Mucosa of descending colon (tissue), 3 donors: ENCODE data around the gene PRSS56. TPM values are rescaled to one million over a fixed set of nuclear protein-coding genes. Genes with fewer than 3 reads are reported as not detected.
"Not testable (repeated sequence)": the region's sequence is repeated elsewhere in the genome, so short reads cannot be mapped to it uniquely, and the experiment has no call there.

Experiments used
- ATAC-seq: fragments of 200-7000 bp; cut with Tn5 transposase; one replicate; pipeline ENCODE4 v1.9.1; 2020; ENCODE audit warnings: mild to moderate bottlenecking, moderate library complexity
- DNase-seq, 3 donors: peaks; one replicate each; pipeline ENCODE4 v3.0.0-alpha.2; 2020
- H3K36me3 ChIP-seq: fragments of 200-600 bp; one replicate; pipeline ENCODE4 v1.8.0; 2021; ENCODE audit warnings: low read depth, mild to moderate bottlenecking
- H3K4me1 ChIP-seq: fragments of 200-600 bp; one replicate; pipeline ENCODE4 v1.8.0; 2021; ENCODE audit warnings: low read depth, mild to moderate bottlenecking
- H3K4me3 ChIP-seq: fragments of 200-600 bp; one replicate; pipeline ENCODE4 v1.8.0; 2021; ENCODE audit warnings: mild to moderate bottlenecking
- H3K9me3 ChIP-seq: fragments of 200-600 bp; one replicate; pipeline ENCODE4 v1.8.0; 2021; ENCODE audit warnings: mild to moderate bottlenecking
- intact Hi-C, 2 donors: fragments of 100-400 bp; cut with DNase I in 1 of 2; cut with micrococcal nuclease in 1 of 2; formaldehyde crosslinking; loops; one replicate each; pipeline versions ENCODE4 v1.11.0 to v1.11.1; 2022; cut with DNase I, micrococcal nuclease
- total RNA-seq, 3 donors: library from RNA; stranded (reverse); fragmentation: NEBNext Ultra II Directional in 2 of 3; extraction: Animal tissue kit (Norgen Biotek cat#: 25700) in 2 of 3; gene quantifications; one replicate each; pipeline versions ENCODE4 v1.2.1 to v1.2.4, GENCODE V29; 2021 to 2023
- TF ChIP-seq, protein P1 (sequence below): fragments of 200-600 bp; IDR thresholded peaks from one replicate; pipeline ENCODE4 v1.8.0; 2022; ENCODE audit warnings: antibody characterized with exemption, mild to moderate bottlenecking
- donor health status: DM: no; HTN: no; CAD: no; lungs with moderate emphysema.
- donor health status: DM: no; HTN: no; CAD: no.
- donor health status: DM: no; HTN: yes; CAD: no.

PRSS56 gene
- total RNA-seq, 3 donors from 2014 or later: not detected

DNA sequence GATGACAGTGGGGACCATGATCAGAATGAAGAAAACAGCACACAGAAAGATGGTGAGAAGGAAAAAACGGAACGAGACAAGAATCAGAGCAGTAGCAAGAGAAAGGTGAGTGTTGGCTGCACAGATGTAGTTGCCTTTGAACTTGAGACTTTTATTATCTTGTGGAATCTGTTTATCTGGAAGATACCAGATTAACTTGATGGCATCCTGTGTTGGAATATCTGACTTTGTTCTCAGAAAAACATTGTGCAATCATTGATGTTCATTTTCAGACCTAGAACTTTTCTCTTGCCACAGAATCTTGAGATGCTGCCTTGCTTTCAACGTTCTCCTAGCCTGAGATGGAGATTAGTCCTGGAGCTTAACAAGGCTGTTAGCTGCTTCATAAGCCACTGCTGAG, 36.2 kb downstream of the PRSS56 start:
- ATAC-seq (no peak), DNase-seq (no peak)
- TF ChIP-seq, protein P1, sequence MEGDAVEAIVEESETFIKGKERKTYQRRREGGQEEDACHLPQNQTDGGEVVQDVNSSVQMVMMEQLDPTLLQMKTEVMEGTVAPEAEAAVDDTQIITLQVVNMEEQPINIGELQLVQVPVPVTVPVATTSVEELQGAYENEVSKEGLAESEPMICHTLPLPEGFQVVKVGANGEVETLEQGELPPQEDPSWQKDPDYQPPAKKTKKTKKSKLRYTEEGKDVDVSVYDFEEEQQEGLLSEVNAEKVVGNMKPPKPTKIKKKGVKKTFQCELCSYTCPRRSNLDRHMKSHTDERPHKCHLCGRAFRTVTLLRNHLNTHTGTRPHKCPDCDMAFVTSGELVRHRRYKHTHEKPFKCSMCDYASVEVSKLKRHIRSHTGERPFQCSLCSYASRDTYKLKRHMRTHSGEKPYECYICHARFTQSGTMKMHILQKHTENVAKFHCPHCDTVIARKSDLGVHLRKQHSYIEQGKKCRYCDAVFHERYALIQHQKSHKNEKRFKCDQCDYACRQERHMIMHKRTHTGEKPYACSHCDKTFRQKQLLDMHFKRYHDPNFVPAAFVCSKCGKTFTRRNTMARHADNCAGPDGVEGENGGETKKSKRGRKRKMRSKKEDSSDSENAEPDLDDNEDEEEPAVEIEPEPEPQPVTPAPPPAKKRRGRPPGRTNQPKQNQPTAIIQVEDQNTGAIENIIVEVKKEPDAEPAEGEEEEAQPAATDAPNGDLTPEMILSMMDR: no peak
- Histone ChIP-seq H3K4me3 (no peak overlapping the region), H3K4me1 (peaks cover 6% of the 10 kb centered on the region), H3K9me3 (no peaks in the 10 kb centered on the region), H3K36me3 (no peaks in the 10 kb centered on the region)
- intact Hi-C loops: no loop called here

GRCh38 chr2:232562515-232563151, 42.4 kb downstream of the PRSS56 start:
- peak; percentile 46 for ATAC-seq
- peaks cover 4% of the 10 kb centered on the region for H3K36me3 ChIP-seq

DNA sequence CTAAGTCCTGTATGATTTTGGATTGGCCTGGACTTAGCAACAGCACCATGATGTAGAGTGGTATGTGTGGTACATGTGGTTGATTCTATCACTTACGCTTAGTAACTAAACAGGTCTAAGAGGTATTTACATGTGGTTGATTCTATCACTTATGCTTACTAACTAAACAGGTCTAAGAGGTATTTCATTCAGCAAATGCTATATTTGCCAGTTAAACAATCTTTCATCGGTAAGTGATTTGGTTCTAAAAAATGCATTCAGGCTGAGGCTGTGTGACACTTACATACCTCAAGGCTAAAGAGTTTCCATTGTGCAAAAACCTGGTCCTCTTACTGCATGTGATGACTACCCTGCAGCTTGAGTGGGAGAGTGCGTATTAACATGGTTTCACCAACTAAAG, 43.4 kb downstream of the PRSS56 start:
- Histone ChIP-seq H3K36me3 (peaks cover 4% of the 10 kb centered on the region), H3K4me3 (no peak overlapping the region), H3K9me3 (no peaks in the 10 kb centered on the region), H3K4me1 (peaks cover 5% of the 10 kb centered on the region)
- intact Hi-C loops: no loop called here
- TF ChIP-seq, protein P1: no peak
- DNase-seq: no peak
- ATAC-seq: no peak

More at GRCh38 chr2:232562515-232563151, 42.4 kb downstream of the PRSS56 start:
- H3K4me3 ChIP-seq: no peak overlapping the region
- intact Hi-C loops: no loop called here
- no peaks in the 10 kb centered on the region for H3K9me3 ChIP-seq
- TF ChIP-seq, protein P1: no peak
- no peaks in the 10 kb centered on the region for H3K4me1 ChIP-seq
- no peak for DNase-seq

DNA sequence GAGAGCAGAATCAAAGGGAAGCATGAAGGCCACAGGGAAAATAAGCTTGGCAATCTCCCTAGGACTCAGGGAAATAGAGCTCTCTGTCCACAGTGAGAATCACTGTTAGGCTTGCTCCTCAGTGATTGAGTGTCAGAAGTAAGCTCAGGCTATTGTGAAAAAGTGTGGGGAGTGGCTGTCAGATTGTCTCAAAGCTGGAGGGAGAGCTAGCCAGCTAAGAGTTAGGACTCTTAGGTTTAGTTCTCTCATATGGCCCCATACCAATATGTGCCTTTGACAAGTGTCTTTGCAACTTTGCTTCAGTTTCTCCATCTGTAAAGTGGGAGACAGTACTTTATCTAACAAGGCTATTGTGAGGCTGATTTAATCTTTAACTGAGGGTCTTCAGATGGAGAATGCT, 47.5 kb downstream of the PRSS56 start:
- H3K36me3 ChIP-seq: peaks cover 13% of the 10 kb centered on the region

DNA sequence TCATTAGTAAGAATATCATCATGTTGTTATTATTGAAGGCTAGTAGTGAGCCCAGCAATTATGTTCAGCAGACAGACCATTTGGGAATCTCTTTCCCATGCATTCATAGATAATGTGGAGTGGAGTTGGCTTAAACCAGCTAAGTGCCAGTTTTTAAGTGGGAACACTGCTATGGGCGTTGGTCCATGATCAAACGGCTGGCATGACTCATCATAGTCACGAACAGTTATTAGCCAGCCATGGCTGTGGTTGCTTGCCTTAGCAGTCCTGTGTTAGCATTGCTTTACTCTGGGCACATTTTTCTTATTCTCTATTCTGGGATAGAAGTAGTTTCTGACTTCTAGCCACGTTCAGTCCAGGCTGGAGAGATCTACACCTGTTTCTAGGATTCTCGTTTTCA, 48.0 kb downstream of the PRSS56 start:
- TF ChIP-seq, protein P1: no peak
- Histone ChIP-seq H3K4me3 (no peak overlapping the region), H3K9me3 (no peaks in the 10 kb centered on the region), H3K4me1 (peaks cover 11% of the 10 kb centered on the region), H3K36me3 (peaks cover 13% of the 10 kb centered on the region)
- DNase-seq (no peak), ATAC-seq (peak; percentile 79)
- intact Hi-C loops: no loop called here

More for the DNA sequence above, 47.5 kb downstream of the PRSS56 start:
- peak; percentile 9 for ATAC-seq
- Histone ChIP-seq H3K9me3 (no peaks in the 10 kb centered on the region), H3K4me3 (no peak overlapping the region), H3K4me1 (peaks cover 7% of the 10 kb centered on the region)
- TF ChIP-seq, protein P1: no peak
- intact Hi-C loops: no loop called here
- no peak for DNase-seq

- TF ChIP-seq, protein P1: no peak
- H3K9me3 ChIP-seq: no peaks in the 10 kb centered on the region
- intact Hi-C loops: no loop called here
- H3K4me3 ChIP-seq: no peak overlapping the region
- H3K36me3 ChIP-seq: peaks cover 13% of the 10 kb centered on the region
- DNase-seq (no peak), ATAC-seq (no peak)
- peaks cover 11% of the 10 kb centered on the region for H3K4me1 ChIP-seq
Measured at GRCh38 chr2:232569541-232569940, 49.4 kb downstream of the PRSS56 start.

GRCh38 chr2:232570481-232570880, 50.3 kb downstream of the PRSS56 start:
- H3K36me3 ChIP-seq, H3K4me3 ChIP-seq: not testable (repeated sequence)

More at GRCh38 chr2:232570481-232570880, 50.3 kb downstream of the PRSS56 start:
- ATAC-seq, H3K9me3 ChIP-seq, intact Hi-C loops, DNase-seq: not testable (repeated sequence)
- H3K4me1 ChIP-seq: peaks cover 11% of the 10 kb centered on the region
